ENCODE measurements around the gene CHRNG. TPM values are rescaled to one million over a fixed set of nuclear protein-coding genes. Genes with fewer than 3 reads are reported as not detected.

The CHRNG gene
- total and polyA plus RNA-seq, 2 donors (not counting 3 experiments of a cell fraction or from before 2014, with no cell fraction given): not detected

DNA sequence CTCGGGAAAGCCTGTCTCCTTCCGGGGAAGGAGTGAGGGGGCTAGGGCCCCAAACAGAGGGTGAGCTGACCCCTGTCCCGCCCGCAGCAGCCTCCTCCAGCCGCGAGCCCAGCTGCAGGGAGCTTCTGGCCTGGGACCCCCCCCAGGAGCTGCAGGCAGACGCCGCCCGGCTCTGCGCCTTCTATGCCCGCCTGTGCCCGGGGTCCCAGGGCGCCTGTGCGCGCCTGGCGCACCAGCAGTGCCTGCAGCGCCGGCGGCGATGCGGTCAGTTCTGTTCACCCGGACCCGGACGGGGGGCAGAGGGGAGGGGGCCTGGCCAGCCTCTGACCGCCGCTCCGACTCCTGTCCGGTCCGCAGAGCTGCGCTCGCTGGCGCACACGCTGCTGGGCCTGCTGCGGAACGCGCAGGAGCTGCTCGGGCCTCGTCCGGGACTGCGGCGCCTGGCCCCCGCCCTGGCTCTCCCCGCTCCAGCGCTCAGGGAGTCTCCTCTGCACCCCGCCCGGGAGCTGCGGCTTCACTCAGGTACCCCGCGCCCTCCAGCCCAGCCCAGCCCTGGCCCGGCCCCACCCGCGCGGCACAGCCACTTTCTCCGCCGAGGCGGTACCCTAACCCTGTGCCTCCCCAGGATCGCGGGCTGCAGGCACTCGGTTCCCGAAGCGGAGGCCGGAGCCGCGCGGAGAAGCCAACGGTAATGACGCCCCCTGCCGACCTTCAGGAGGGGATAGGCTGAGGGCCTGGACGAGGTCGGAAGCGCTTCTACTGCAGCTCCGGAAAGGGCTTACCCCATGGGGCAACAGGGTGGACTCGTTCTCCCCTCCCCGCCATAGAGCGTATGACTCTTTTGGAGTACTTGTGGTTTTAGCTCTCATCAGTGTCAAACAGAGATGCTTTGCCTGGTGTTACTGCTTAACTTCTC is 15.6 kb upstream of the CHRNG start:
- dilution Hi-C loops (cut with MboI; ENCODE audit: extremely low pct_ligation_motif_present, low sequenced_read_pairs): no loop called here
- Histone ChIP-seq H3K27me3 (ENCODE audit: control insufficient read depth in 2 of 2, insufficient read depth in 2 of 2, low read length in 2 of 2) (peaks cover 19 to 28% of the 10 kb centered on the region in 2 experiments), H3K36me3 (ENCODE audit: control insufficient read depth in 2 of 2, extremely low read depth in 1 of 2, insufficient read depth in 2 of 2, low read length in 2 of 2) (no peaks in the 10 kb centered on the region), H3K4me2 (ENCODE audit: insufficient read depth, low read length) (no peak overlapping the region), H3K27ac (ENCODE audit: insufficient read depth, low read depth, low read length) (no peak overlapping the region), H3K4me3 (replicated peaks in 1 of 3; ENCODE audit: insufficient read depth in 1 of 3, low read depth in 1 of 3, low read length in 3 of 3) (no peak overlapping the region), H4K20me1 (replicated peaks; ENCODE audit: control insufficient read depth, extremely low read depth, insufficient read depth, low read length) (no peaks in the 10 kb centered on the region), H2AFZ (ENCODE audit: low read depth, low read length) (no peak overlapping the region), H3K9ac (replicated peaks; ENCODE audit: extremely low read depth, insufficient read depth, low read length) (no peak overlapping the region), H3K4me1 (ENCODE audit: control insufficient read depth, extremely low read depth, insufficient read depth, low read length) (no peaks in the 10 kb centered on the region), H3K9me1 (replicated peaks; ENCODE audit: control insufficient read depth, extremely low read depth, insufficient read depth, low read length) (no peaks in the 10 kb centered on the region), H3K9me3 (replicated peaks; ENCODE audit: control insufficient read depth, insufficient read depth, low read length) (no peaks in the 10 kb centered on the region), H3K79me2 (ENCODE audit: control insufficient read depth, insufficient read depth, low read length) (no peaks in the 10 kb centered on the region)
- BruUV-seq (replicated peaks): no TSS peak
- CTCF ChIA-PET: interaction anchor here (0.9 to 4.6 kb wide), 7 partner anchors 8 to 673 kb away, joined by 3 to 44 read pairs (median 4); partner anchors contain the start of genes EIF4E2 and TIGD1
- POLR2A ChIA-PET: no interaction called here
- TF ChIP-seq FOS (IDR thresholded peaks at IDR 0.05; ENCODE audit: borderline replicate concordance, insufficient read depth, low read length) (no peak), EZH2 (IDR thresholded peaks at IDR 0.05; ENCODE audit: borderline replicate concordance, low read depth, low read length, severe bottlenecking) (peak; percentile 80)
- TF ChIP-seq, protein P1, sequence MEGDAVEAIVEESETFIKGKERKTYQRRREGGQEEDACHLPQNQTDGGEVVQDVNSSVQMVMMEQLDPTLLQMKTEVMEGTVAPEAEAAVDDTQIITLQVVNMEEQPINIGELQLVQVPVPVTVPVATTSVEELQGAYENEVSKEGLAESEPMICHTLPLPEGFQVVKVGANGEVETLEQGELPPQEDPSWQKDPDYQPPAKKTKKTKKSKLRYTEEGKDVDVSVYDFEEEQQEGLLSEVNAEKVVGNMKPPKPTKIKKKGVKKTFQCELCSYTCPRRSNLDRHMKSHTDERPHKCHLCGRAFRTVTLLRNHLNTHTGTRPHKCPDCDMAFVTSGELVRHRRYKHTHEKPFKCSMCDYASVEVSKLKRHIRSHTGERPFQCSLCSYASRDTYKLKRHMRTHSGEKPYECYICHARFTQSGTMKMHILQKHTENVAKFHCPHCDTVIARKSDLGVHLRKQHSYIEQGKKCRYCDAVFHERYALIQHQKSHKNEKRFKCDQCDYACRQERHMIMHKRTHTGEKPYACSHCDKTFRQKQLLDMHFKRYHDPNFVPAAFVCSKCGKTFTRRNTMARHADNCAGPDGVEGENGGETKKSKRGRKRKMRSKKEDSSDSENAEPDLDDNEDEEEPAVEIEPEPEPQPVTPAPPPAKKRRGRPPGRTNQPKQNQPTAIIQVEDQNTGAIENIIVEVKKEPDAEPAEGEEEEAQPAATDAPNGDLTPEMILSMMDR (IDR thresholded peaks at IDR 0.05; ENCODE audit: extremely low read depth in 1 of 2, insufficient read depth in 1 of 2, low read depth in 1 of 2, low read length in 2 of 2): peak; percentile 9 to 38
- FAIRE-seq: peak; percentile 64
- DNase-seq (ENCODE audit: low read depth, low spot score): peak; percentile 16
- intact Hi-C loops (cut with micrococcal nuclease): loop anchor here (2.0 to 5.0 kb wide), 2 partner anchors 27 to 617 kb away; partner anchors contain the start of genes EIF4E2 and TIGD1

Data from endothelial cell of umbilical vein (primary cell).